ENCODE results near the gene ENPP7. TPM values are rescaled to one million over a fixed set of nuclear protein-coding genes. Genes with fewer than 3 reads are reported as not detected.

The ENPP7 gene
- total RNA-seq, 2 donors from 2014 or later = not detected

GRCh38 chr17:79700592-79700991 lies 30.2 kb upstream of the ENPP7 start:
- ATAC-seq (no peak), DNase-seq (no peak)
- WGBS, 2 donors = 30 to 33% methylated on average over 2 to 5 of the region's 5 CpGs
- no peak for TF ChIP-seq POLR2A (IDR thresholded peaks at IDR 0.05)
- TF ChIP-seq CTCF (IDR thresholded peaks at IDR 0.05) = no peak
- Histone ChIP-seq H3K27me3 (peaks cover 0 to 9% of the 10 kb centered on the region in 2 donors), H3K36me3 (replicated peaks in 1 of 2; ENCODE audit: insufficient read depth in 1 of 2, low read depth in 2 of 2) (no peaks in the 10 kb centered on the region), H3K4me3 (no peak overlapping the region), H3K9me3 (no peaks in the 10 kb centered on the region), H3K27ac (no peak overlapping the region), H3K4me1 (peaks cover 8% of the 10 kb centered on the region)
- intact Hi-C loops (cut with DNase I) = loop anchor here (10.0 kb wide), 1 partner anchor 306 kb away; no protein-coding TSS in a partner anchor

GRCh38 chr17:79702034-79702433 lies 28.7 kb upstream of the ENPP7 start:
- H3K4me3 ChIP-seq = no peak overlapping the region
- WGBS, 2 donors = 19% methylated on average over 13 of the region's 13 CpGs; no CpG with 5 or more reads in 1 of the 2 donors
- H3K27me3 ChIP-seq = peaks cover 0 to 9% of the 10 kb centered on the region in 2 donors
- ATAC-seq (no peak), DNase-seq (no peak)
- TF ChIP-seq POLR2A (IDR thresholded peaks at IDR 0.05) (no peak), CTCF (IDR thresholded peaks at IDR 0.05) (no peak)
- H3K9me3 ChIP-seq = no peaks in the 10 kb centered on the region
- no peaks in the 10 kb centered on the region for H3K4me1 ChIP-seq
- H3K36me3 ChIP-seq (replicated peaks in 1 of 2; ENCODE audit: insufficient read depth in 1 of 2, low read depth in 2 of 2) = no peaks in the 10 kb centered on the region
- no peak overlapping the region for H3K27ac ChIP-seq
- intact Hi-C loops (cut with DNase I) = loop anchor here (10.0 kb wide), 1 partner anchor 307 kb away; no protein-coding TSS in a partner anchor

DNA sequence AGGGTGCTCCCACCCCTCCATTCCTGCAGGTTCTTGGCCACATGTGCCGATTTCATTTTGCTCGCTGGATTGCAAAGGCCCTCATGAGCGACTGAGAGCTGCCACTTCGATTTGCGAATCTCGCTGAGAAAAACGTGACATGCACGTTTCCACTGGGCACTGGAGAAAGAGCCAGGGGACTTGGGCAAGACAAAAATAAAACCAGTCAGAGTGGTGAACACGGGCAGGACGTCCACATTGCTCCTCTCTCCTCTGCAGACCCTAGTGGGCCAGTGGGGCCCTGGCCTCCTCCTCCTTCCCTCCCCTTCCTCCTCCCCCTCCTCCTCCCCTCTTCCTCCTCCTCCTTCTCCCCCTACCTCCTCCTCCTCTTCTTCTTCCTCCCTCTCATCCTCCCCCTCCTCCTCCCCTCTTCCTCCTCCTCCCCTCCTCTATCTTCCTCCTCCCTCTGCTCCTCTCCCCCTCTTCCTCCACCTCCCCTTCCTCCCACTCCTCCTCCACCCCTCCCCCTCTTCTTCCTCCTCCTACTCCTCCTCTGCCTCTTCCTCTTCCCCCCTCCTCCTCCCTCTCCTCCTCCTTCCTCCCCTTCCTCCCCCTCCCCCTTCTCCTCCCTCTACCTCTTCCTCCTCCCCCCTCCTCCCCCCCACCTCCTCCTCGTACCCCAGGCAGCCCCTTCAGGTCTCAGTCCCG lies 28.1 kb upstream of the ENPP7 start:
- ATAC-seq = no peak
- no peaks in the 10 kb centered on the region for H3K36me3 ChIP-seq (replicated peaks in 1 of 2; ENCODE audit: insufficient read depth in 1 of 2, low read depth in 2 of 2)
- intact Hi-C loops (cut with DNase I) = loop anchor here (10.0 kb wide), 1 partner anchor 308 kb away; no protein-coding TSS in a partner anchor
- 24 to 26% methylated on average over 10 to 11 of the region's 12 CpGs for WGBS, 2 donors
- no peak for DNase-seq
- H3K9me3 ChIP-seq = no peaks in the 10 kb centered on the region
- no peak overlapping the region for H3K4me3 ChIP-seq
- peaks cover 0 to 9% of the 10 kb centered on the region in 2 donors for H3K27me3 ChIP-seq
- H3K27ac ChIP-seq = no peak overlapping the region
- no peaks in the 10 kb centered on the region for H3K4me1 ChIP-seq
- no peak for TF ChIP-seq CTCF (IDR thresholded peaks at IDR 0.05)
- TF ChIP-seq POLR2A (IDR thresholded peaks at IDR 0.05) = no peak

GRCh38 chr17:79704691-79705090 lies 26.1 kb upstream of the ENPP7 start:
- H3K27me3 ChIP-seq = no peaks in the 10 kb centered on the region
- H3K27ac ChIP-seq = no peak overlapping the region
- ATAC-seq = no peak
- peaks cover 7% of the 10 kb centered on the region for H3K4me1 ChIP-seq
- no peak overlapping the region for H3K4me3 ChIP-seq
- H3K36me3 ChIP-seq (replicated peaks in 1 of 2; ENCODE audit: insufficient read depth in 1 of 2, low read depth in 2 of 2) = no peaks in the 10 kb centered on the region
- intact Hi-C loops (cut with DNase I) = loop anchor here (10.0 kb wide), 1 partner anchor 310 kb away; no protein-coding TSS in a partner anchor
- no peak for TF ChIP-seq POLR2A (IDR thresholded peaks at IDR 0.05)
- TF ChIP-seq CTCF (IDR thresholded peaks at IDR 0.05) = no peak
- 64 to 71% methylated on average over 9 of the region's 9 CpGs for WGBS, 2 donors
- no peak for DNase-seq
- H3K9me3 ChIP-seq = no peaks in the 10 kb centered on the region

DNA sequence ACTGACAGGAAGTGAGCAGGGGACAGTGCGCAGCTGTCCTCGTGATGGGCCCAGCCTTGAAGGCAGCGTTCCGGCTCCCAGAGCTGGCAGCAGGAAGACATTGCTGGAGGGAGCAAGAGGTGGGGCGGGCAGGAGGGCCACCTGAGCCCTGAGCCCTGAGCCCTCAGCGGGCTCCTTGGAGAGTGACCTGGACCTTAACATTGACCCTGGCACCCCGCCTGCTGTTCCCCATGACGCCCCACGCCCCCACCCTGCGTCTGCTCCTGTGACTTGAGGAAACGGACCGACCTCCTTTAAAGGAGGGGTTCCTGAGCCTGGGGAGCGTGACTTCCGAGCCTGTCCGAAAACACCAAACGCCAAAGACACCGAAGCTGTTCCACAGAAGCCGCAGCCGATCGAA lies 25.1 kb upstream of the ENPP7 start:
- H3K9me3 ChIP-seq = no peaks in the 10 kb centered on the region
- ATAC-seq (no peak), DNase-seq (no peak)
- intact Hi-C loops (cut with DNase I) = loop anchor here (10.0 kb wide), 1 partner anchor 311 kb away; no protein-coding TSS in a partner anchor
- H3K27me3 ChIP-seq = no peaks in the 10 kb centered on the region
- no peak overlapping the region for H3K4me3 ChIP-seq
- WGBS, 2 donors = 66 to 74% methylated on average over 14 to 20 of the region's 20 CpGs
- H3K36me3 ChIP-seq (replicated peaks in 1 of 2; ENCODE audit: insufficient read depth in 1 of 2, low read depth in 2 of 2) = no peaks in the 10 kb centered on the region
- TF ChIP-seq CTCF (IDR thresholded peaks at IDR 0.05) (no peak), POLR2A (IDR thresholded peaks at IDR 0.05) (no peak)
- no peak overlapping the region for H3K27ac ChIP-seq
- H3K4me1 ChIP-seq = peaks cover 7% of the 10 kb centered on the region
